Globus pallidus (tissue), 1 donor: Measurements from ENCODE around the gene OR14I1.

Experiments
- DNase-seq: peaks from one replicate; pipeline ENCODE4 v3.0.0-alpha.2; 2015; ENCODE audit warnings: low spot score

Gene OR14I1

DNA sequence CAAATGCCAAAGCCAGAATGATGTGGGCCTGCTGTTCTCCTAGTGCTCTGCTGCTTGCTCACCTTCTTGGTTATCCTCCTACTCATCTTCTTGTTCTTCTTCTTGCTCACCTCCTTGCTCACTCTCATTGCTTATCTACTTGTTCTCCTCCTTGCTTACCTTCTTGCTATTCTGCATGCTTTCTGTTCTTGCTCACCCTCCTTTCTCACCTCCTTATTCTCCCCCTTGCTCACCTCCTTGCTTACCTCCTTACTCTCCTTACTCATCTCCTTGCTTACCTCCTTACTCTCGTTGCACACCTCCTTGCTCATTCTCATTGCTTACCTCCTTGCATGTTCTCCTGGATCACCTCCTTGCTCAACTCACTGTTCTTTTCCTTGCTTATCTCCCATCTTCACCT, at the start of gene OR14I1:
OR14I1 (minus strand) TSS at position 53 of the 400 bp plus-strand sequence.
- DNase-seq: no peak

DNA sequence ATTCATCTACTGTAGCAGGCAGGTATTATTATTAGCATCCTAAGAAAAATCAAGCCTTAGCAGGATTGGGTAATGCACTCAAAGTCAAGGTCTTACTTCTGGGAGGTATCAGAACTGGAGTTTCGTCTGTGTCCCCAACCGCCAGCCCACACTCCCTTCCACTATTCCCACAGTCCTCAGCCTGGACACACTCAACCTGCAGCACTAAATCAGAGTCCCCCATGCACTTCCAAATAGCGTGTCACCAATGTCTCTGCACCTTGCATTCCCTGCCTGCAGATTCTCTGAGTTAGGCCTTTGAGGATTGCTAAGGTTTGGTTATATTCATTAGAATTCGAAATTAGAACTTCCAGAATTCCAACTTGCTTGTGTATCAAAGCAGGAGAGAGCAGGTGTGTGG, 49.1 kb upstream of the OR14I1 start:
- DNase-seq: no peak

- no peak for DNase-seq
These were observed 48.6 kb upstream of the OR14I1 start for GRCh38 chr1:248751142-248751541.

DNA sequence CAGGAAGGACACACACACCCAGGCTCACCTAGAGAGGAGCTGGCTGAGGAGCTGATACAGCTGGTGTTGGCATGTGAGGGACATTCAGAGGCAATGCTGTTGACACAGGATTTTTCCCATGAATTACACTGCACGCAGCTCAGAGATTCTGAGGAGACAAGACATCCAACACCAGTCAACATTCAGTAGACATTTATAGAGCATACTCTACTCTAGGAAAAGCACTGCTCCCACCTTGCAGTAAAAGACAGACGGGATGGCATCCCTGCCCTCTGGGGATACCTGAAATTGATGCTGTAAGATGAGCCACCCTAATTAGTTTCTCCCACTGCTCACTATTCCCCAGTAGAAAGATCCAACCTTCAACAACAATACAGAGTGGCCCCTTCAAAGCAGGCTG, 47.9 kb upstream of the OR14I1 start:
- DNase-seq: no peak

- DNase-seq: no peak
These were observed 45.6 kb upstream of the OR14I1 start for GRCh38 chr1:248748211-248748610.

DNA sequence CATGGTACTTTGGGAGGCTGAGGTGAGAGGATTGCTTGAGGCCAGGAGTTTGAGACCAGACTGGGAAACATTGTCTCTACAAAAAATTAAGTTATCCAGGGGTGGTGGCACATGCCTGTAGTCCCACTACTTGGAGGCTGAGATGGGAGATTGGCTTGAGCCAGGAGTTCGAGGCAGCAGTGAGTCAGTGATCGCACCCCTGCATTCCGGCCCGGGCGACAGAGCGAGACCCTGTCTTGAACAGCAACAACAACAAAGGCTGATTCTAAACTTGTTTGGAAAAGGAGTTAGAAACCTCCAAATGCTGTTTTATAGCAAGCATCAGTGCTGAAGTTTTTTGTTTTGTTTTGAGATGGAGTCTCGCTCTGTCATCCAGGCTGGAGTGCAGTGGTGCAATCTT, 38.3 kb upstream of the OR14I1 start:
- no peak for DNase-seq

DNA sequence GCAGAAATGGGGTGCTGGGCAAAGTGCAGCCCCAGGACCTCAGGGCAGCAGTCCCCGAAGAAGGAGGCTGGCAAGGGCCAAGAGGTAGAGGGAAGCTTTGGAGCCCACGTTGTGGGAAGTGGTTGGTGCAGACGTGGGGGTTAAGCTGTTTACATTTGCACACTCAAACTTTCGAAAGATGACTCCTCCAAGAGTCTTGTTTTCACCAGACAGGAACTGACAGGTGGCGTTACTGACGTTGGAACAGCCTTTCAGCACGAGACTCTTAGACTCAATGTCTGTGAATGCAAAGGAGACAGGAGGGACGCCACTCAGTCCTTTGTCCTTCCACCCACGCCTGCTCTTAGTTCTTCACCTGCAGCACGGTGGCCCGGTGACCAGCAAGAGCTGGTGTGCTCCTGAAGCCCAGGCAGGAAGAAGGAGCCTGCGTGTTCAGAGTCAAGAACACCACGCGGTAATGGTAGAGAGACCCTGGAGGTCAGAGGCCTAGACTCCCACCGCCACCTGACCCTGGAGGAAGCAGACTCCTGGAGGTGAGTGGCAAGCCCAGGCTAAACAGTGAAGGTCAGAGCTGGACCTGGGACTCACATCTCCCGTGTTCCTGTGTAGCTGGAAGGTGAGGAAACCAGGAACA, 37.1 kb upstream of the OR14I1 start:
- DNase-seq: no peak

GRCh38 chr1:248737457-248737856, 34.9 kb upstream of the OR14I1 start:
- no peak for DNase-seq

GRCh38 chr1:248736977-248737376, 34.4 kb upstream of the OR14I1 start:
- DNase-seq: no peak

GRCh38 chr1:248733566-248733965, 31.0 kb upstream of the OR14I1 start:
- no peak for DNase-seq

GRCh38 chr1:248730507-248731335, 28.2 kb upstream of the OR14I1 start:
- DNase-seq: no peak

DNA sequence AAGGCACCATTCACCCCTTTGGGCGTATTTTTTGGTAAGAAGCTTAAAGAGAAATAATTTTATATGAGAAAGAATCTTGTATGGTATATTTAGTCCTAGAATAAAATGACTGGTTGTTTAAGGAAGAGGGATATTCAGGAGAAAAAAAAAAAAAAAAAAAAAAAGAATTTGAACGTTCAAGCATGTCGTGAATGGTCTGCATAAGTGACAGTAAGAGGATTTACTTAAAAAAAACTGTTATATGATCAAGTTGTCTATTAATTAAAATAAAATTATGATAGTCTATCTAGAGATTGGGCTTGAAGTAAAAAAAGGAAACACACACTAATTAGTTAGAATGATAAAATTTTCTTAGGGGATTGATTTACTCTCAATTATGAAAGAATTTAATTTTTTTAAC, 11.7 kb upstream of the OR14I1 start:
- DNase-seq: no peak

GRCh38 chr1:248710305-248710900, 7.8 kb upstream of the OR14I1 start:
- DNase-seq: no peak

DNA sequence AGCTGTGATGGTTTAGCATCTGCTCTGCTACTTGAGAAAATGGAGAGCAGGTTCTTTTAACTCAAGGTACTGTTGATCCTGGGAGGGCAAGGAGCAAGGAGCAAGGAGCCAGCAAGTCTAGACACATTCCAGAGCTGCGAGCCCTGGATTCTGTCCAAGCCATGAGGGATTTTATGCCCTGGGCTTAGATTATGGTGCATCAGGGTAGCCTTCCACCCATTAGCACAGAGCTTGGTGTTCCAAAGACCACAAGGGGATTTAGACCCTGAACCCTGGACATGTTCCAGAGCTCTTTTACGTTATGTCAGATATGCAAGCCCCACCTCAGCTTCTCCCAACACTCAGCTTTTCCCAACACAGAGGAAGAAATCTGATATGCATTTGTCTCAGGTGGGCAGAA, 2.0 kb upstream of the OR14I1 start:
- no peak for DNase-seq

- no peak for DNase-seq
These were observed 1.1 kb upstream of the OR14I1 start for GRCh38 chr1:248703674-248704073.

GRCh38 chr1:248699099-248699498, 3.5 kb downstream of the OR14I1 start:
- no peak for DNase-seq

- DNase-seq: no peak
These were observed 4.7 kb downstream of the OR14I1 start for GRCh38 chr1:248697907-248698306.

- DNase-seq: no peak
These were observed 5.8 kb downstream of the OR14I1 start for GRCh38 chr1:248696774-248697173.

GRCh38 chr1:248696261-248696660, 6.3 kb downstream of the OR14I1 start:
- DNase-seq: peak; percentile 7

- DNase-seq: no peak
These were observed 7.0 kb downstream of the OR14I1 start for GRCh38 chr1:248695451-248696132.

DNA sequence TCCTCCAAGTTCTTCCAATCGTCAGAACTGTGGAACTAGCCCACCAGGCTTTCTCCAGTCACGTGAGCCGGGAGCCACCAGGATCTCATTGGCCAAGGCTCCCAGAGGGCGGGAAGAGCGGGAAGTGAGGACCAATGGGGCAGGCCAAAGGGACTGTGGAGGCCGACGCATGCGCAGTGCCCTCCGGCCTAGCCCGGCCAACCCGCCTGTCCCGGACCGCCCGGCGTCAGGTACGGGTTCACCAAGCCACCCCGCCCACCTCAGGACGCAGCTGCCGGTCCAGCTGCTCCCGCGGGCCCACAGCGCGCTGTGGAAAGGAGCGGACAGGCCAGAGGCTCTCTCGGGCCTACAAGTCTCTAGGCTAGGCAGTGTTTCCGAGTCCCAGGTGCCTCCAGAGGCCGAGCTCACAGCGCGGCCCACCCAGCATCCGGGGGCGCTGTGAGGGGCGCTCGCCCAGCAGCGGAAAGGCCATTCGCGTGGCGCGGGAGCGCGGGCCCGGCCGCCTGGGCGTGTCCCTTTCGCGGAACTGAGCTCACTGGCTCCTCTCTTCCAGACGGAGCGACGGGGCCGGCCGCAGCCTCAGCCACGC, 10.9 kb downstream of the OR14I1 start:
- no peak for DNase-seq
